ENCODE data around the gene MYT1. TPM values are rescaled to one million over a fixed set of nuclear protein-coding genes. Genes with fewer than 3 reads are reported as not detected.

MYT1 gene
- total and polyA plus RNA-seq, 2 of the 13 experiments (the other 11 are each of a cell fraction or from before 2014, with no cell fraction given) = 0.58 to 2.5 TPM

- TF ChIP-seq DMTF1 (CRISPR knock-in tag; IDR thresholded peaks at IDR 0.05) = no peak
- no peak for TF ChIP-seq PRDM10 (CRISPR knock-in tag; IDR thresholded peaks at IDR 0.05; ENCODE audit: low read depth)
- TF ChIP-seq SOX5 (CRISPR knock-in tag; IDR thresholded peaks at IDR 0.05; ENCODE audit: borderline replicate concordance) = no peak
- TF ChIP-seq ZNF225 (CRISPR knock-in tag; IDR thresholded peaks at IDR 0.05) = 0 out of 2 replicates have a peak, but pooled peaks have one; percentile 61
- TF ChIP-seq MXI1 (IDR thresholded peaks at IDR 0.05; ENCODE audit: borderline replicate concordance, low read depth, low read length) = peak; percentile 31; the same call in 1 of the 3 replicates
- TF ChIP-seq KAT8 (CRISPR knock-in tag; IDR thresholded peaks at IDR 0.05) = no peak
- no peak for TF ChIP-seq ZNF781 (CRISPR knock-in tag; IDR thresholded peaks at IDR 0.05; ENCODE audit: borderline replicate concordance, not compliant biosample characterization)
Observed at GRCh38 chr20:64149809-64150560, 14.3 kb upstream of the MYT1 start (continued).

Data from HepG2 (cell line).